Smooth muscle cell (in vitro differentiated cells): ENCODE data around the gene SLC39A7. TPM values are rescaled to one million over a fixed set of nuclear protein-coding genes. Genes with fewer than 3 reads are reported as not detected.

Experiments
- DNase-seq: peaks from one replicate; lab custom pipeline; 2025; ENCODE audit not compliant: unreplicated experiment; lab: John Stamatoyannopoulos, UW
- H2AFZ ChIP-seq: fragments of 200-600 bp; sonication (generic); 2 replicates; pipeline ENCODE4 v1.6.0; 2016; ENCODE audit warnings: antibody characterized with exemption, low read depth, mild to moderate bottlenecking
- H3F3A ChIP-seq: fragments of 200-600 bp; sonication (generic); 2 replicates; pipeline ENCODE4 v1.6.0; 2017; ENCODE audit warnings: antibody characterized with exemption, low read depth
- H3K27ac ChIP-seq: fragments of 200-600 bp; sonication (generic); 2 replicates; pipeline ENCODE4 v1.5.1; 2016; ENCODE audit warnings: low read depth, mild to moderate bottlenecking
- H3K27me3 ChIP-seq: fragments of 200-600 bp; sonication (generic); 2 replicates; pipeline ENCODE4 v1.6.1; 2016; ENCODE audit warnings: low read depth, mild to moderate bottlenecking
- H3K36me3 ChIP-seq: fragments of 200-600 bp; sonication (generic); 2 replicates; pipeline ENCODE4 v1.5.1; 2016; ENCODE audit warnings: low read depth
- H3K4me1 ChIP-seq: fragments of 200-600 bp; sonication (generic); 2 replicates; pipeline ENCODE4 v1.5.1; 2016; ENCODE audit warnings: low read depth
- H3K4me2 ChIP-seq: fragments of 200-600 bp; sonication (generic); 2 replicates; pipeline ENCODE4 v1.6.0; 2016; ENCODE audit warnings: mild to moderate bottlenecking
- H3K4me3 ChIP-seq: fragments of 200-600 bp; sonication (generic); 2 replicates; pipeline ENCODE4 v1.5.1; 2016; ENCODE audit warnings: mild to moderate bottlenecking
- H3K79me2 ChIP-seq: fragments of 200-600 bp; sonication (generic); 2 replicates; pipeline ENCODE4 v1.6.0; 2016; ENCODE audit warnings: low read depth, mild to moderate bottlenecking
- H3K9ac ChIP-seq: fragments of 200-600 bp; sonication (generic); 2 replicates; pipeline ENCODE4 v1.6.0; 2016; ENCODE audit warnings: low read depth
- H3K9me3 ChIP-seq: fragments of 200-600 bp; sonication (generic); replicated peaks from 2 replicates; pipeline ENCODE4 v1.5.1; 2016; ENCODE audit warnings: low read depth
- H4K20me1 ChIP-seq: fragments of 200-600 bp; sonication (generic); 2 replicates; pipeline ENCODE4 v1.6.0; 2016; ENCODE audit warnings: low read depth
- CTCF ChIP-seq: fragments of 200-600 bp; sonication (generic); IDR thresholded peaks from 2 replicates; pipeline ENCODE4 v1.5.1; 2017; ENCODE audit warnings: borderline replicate concordance, mild to moderate bottlenecking, antibody characterized with exemption; ENCODE audit not compliant: insufficient read depth, poor library complexity, severe bottlenecking
- WGBS: methylation state at CpG from one replicate; pipeline ENCODE4 v1.1.7; 2016; ENCODE audit warnings: low lambda C conversion rate; 5-methylcytosine and 5-hydroxymethylcytosine counted together
- polyA plus RNA-seq: library from polyadenylated mRNA; unstranded; fragments of >200 nt; fragmentation: Nextera tagmentation; extraction: Ambion mirVana; gene quantifications from 2 replicates; pipeline ENCODE4 v1.2.1, GENCODE V29; 2016
- total RNA-seq: library from RNA; depleted of rRNA; stranded (reverse); fragments of >200 nt; gene quantifications from 2 replicates; pipeline ENCODE4 v1.2.3, GENCODE V29; 2014

Gene SLC39A7
- total and polyA plus RNA-seq, 2 experiments from 2014 or later: 87.2 to 112 TPM

- peaks cover 6% of the 10 kb centered on the region for H4K20me1 ChIP-seq
- peak overlapping the region; percentile 54 for H3K4me3 ChIP-seq
- no peak overlapping the region for H3K9ac ChIP-seq
- no peak overlapping the region for H2AFZ ChIP-seq
- H3K4me2 ChIP-seq: peak overlapping the region; percentile 85
- WGBS: 4% methylated on average over 26 of the region's 43 CpGs
- no peaks in the 10 kb centered on the region for H3K79me2 ChIP-seq
- no peak overlapping the region for H3K27ac ChIP-seq
- no peak for DNase-seq
- peaks cover 15% of the 10 kb centered on the region for H3K4me1 ChIP-seq
- no peaks in the 10 kb centered on the region for H3K36me3 ChIP-seq
- H3F3A ChIP-seq: peaks cover 7% of the 10 kb centered on the region
- TF ChIP-seq CTCF: no peak
- H3K9me3 ChIP-seq: no peaks in the 10 kb centered on the region
- peaks cover 12% of the 10 kb centered on the region for H3K27me3 ChIP-seq
These were observed 12.7 kb downstream of the SLC39A7 start for GRCh38 chr6:33213166-33213988.

- H4K20me1 ChIP-seq: peaks cover 6% of the 10 kb centered on the region
- H3K27me3 ChIP-seq: peaks cover 12% of the 10 kb centered on the region
- no peak overlapping the region for H2AFZ ChIP-seq
- no peaks in the 10 kb centered on the region for H3K79me2 ChIP-seq
- no peak overlapping the region for H3K9ac ChIP-seq
- H3F3A ChIP-seq: peaks cover 5% of the 10 kb centered on the region
- peaks cover 12% of the 10 kb centered on the region for H3K4me1 ChIP-seq
- peak overlapping the region; percentile 85 for H3K4me2 ChIP-seq
- TF ChIP-seq CTCF: no peak
- H3K27ac ChIP-seq: no peak overlapping the region
- H3K4me3 ChIP-seq: peak overlapping the region; percentile 54
- WGBS: 38% methylated on average over 6 of the region's 9 CpGs
- DNase-seq: no peak
- H3K9me3 ChIP-seq: no peaks in the 10 kb centered on the region
- no peaks in the 10 kb centered on the region for H3K36me3 ChIP-seq
These were observed 13.3 kb downstream of the SLC39A7 start for GRCh38 chr6:33213989-33214335.

- Histone ChIP-seq H3F3A (no peaks in the 10 kb centered on the region), H4K20me1 (no peaks in the 10 kb centered on the region), H3K4me3 (no peak overlapping the region), H3K27me3 (peaks cover 12% of the 10 kb centered on the region), H3K27ac (no peak overlapping the region), H3K4me2 (no peak overlapping the region), H2AFZ (no peak overlapping the region), H3K9ac (no peak overlapping the region), H3K9me3 (no peaks in the 10 kb centered on the region), H3K4me1 (peaks cover 9% of the 10 kb centered on the region), H3K79me2 (no peaks in the 10 kb centered on the region), H3K36me3 (no peaks in the 10 kb centered on the region)
- 79% methylated on average over 9 of the region's 9 CpGs for WGBS
- DNase-seq: no peak
- TF ChIP-seq CTCF: no peak
These were observed 14.8 kb downstream of the SLC39A7 start for GRCh38 chr6:33215271-33216116.
